Loucy (cell line): ENCODE data around the gene SERPINB4.

Source experiments
- EZH2phosphoT487 ChIP-seq: fragments of 200-600 bp; IDR thresholded peaks from 2 replicates; pipeline ENCODE4 v1.6.1; 2018; ENCODE audit warnings: antibody characterized with exemption, mild to moderate bottlenecking, moderate library complexity, borderline replicate concordance
- TF ChIP-seq, protein P1 (sequence below): fragments of 200-600 bp; sonication (generic); conservative IDR thresholded peaks from 2 replicates; pipeline ENCODE4 v1.5.1; 2014; ENCODE audit warnings: mild to moderate bottlenecking, antibody characterized with exemption, low read length

DNA sequence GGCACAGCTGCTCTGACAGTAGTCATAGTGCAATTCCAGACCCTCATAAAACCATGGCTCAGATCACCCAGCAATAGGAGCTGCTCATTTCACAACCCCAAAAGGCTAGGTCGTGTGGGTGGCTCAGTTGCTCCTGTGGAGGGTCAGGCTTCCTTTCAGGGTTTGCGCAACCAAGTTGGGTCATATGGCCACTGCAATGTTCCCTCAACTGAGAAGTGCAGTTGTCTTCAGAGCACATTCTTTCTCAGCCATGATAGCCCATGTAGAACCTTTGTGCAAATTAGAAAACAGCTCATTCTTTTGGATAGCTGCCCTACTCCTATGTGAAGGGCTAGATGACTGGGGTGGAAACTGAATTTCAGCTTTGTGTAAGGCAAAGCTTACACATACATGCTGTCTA lies 53.7 kb downstream of the SERPINB4 start:
- TF ChIP-seq, protein P1, sequence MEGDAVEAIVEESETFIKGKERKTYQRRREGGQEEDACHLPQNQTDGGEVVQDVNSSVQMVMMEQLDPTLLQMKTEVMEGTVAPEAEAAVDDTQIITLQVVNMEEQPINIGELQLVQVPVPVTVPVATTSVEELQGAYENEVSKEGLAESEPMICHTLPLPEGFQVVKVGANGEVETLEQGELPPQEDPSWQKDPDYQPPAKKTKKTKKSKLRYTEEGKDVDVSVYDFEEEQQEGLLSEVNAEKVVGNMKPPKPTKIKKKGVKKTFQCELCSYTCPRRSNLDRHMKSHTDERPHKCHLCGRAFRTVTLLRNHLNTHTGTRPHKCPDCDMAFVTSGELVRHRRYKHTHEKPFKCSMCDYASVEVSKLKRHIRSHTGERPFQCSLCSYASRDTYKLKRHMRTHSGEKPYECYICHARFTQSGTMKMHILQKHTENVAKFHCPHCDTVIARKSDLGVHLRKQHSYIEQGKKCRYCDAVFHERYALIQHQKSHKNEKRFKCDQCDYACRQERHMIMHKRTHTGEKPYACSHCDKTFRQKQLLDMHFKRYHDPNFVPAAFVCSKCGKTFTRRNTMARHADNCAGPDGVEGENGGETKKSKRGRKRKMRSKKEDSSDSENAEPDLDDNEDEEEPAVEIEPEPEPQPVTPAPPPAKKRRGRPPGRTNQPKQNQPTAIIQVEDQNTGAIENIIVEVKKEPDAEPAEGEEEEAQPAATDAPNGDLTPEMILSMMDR, result no peak
- no peak for TF ChIP-seq EZH2phosphoT487
